AG09309 (cell line): ENCODE measurements around the gene EXOC2.

Experiments
- DNase-seq: peaks from one replicate; pipeline ENCODE4 v3.0.0-alpha.2; 2010; ENCODE audit warnings: low read depth
- H3K4me3 ChIP-seq: 2 replicates; pipeline ENCODE4 v1.5.1; 2011; ENCODE audit warnings: mild to moderate bottlenecking, low read depth, low read length, moderate library complexity; ENCODE audit not compliant: control insufficient read depth
- TF ChIP-seq, protein P1 (sequence below): IDR thresholded peaks from 2 replicates; pipeline ENCODE4 v1.5.1; 2011; ENCODE audit warnings: mild to moderate bottlenecking, low read depth, low read length, inconsistent platforms; ENCODE audit not compliant: insufficient read depth, control insufficient read depth; ENCODE audit errors: missing control alignments

Gene EXOC2

DNA sequence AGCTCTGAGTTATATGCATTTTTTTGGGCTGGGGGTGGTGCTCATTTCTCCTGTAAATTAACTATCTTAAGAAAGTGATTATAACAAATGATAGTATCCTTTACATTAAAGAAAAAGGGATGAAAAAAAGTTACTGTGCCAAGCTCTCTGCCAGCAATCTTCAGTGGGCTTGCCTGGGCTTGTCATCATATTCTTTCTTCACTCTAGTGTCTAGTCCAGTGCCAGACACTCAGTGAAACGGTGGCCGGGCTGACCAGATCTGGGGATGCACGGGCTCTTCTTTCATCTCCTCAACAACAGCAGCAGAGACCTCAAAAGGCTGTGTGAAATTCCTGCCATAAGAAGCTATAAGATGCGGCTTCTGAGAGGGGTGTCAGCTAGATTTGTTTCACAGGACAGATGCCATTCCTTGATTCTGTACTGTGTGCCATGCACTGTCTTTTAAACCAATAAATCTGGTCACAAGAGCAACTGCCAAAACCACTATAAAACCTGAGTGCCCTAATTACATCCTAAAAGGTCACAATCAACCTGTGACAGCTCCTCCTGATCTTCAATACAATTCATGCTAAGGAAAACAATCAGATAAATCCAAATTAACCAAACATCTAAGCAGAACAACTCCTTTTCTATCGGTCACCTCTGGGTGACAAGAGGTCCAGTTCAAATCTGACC is 12.1 kb downstream of the EXOC2 start:
- TF ChIP-seq, protein P1, sequence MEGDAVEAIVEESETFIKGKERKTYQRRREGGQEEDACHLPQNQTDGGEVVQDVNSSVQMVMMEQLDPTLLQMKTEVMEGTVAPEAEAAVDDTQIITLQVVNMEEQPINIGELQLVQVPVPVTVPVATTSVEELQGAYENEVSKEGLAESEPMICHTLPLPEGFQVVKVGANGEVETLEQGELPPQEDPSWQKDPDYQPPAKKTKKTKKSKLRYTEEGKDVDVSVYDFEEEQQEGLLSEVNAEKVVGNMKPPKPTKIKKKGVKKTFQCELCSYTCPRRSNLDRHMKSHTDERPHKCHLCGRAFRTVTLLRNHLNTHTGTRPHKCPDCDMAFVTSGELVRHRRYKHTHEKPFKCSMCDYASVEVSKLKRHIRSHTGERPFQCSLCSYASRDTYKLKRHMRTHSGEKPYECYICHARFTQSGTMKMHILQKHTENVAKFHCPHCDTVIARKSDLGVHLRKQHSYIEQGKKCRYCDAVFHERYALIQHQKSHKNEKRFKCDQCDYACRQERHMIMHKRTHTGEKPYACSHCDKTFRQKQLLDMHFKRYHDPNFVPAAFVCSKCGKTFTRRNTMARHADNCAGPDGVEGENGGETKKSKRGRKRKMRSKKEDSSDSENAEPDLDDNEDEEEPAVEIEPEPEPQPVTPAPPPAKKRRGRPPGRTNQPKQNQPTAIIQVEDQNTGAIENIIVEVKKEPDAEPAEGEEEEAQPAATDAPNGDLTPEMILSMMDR: no peak
- H3K4me3 ChIP-seq: no peak overlapping the region
- no peak for DNase-seq

DNA sequence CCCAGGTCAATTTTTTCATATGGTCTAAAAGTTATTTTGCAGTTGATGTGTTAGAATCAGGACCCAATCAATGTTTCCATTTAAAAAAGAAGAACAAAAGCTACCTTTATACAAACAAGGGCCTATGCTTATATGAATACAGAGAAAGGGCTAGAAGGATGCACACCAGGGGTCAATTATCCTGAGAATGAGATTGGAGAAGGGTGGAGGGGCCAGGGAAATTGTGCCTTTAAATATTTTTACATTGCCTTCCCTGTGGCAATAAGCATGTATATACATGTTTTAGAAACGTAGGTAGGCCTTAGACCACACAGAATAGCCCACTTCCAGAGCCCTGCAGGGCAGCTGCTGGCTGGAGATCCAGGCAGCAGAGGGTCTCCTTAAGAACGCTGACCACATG is 12.7 kb downstream of the EXOC2 start:
- H3K4me3 ChIP-seq: no peak overlapping the region
- no peak for DNase-seq
- TF ChIP-seq, protein P1: no peak

DNA sequence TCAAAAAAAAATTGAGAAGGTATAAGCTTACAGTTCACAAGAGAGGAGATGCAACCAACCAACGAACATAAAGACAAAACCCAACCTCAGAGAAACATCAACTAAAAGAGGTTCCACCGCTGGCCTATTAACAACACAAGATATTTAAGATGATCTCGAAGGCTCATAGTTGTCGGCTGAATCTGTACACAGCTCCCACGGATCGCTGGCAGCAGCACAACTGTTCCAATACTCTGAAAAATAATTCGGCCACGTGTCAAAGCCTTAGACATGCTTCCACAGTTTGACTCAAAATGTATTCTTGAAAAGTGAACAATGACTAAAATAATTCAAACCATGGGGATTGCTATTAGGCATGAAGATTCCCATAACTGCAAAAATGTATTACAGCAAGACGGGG is 13.7 kb downstream of the EXOC2 start:
- DNase-seq: no peak
- TF ChIP-seq, protein P1: no peak
- no peak overlapping the region for H3K4me3 ChIP-seq

DNA sequence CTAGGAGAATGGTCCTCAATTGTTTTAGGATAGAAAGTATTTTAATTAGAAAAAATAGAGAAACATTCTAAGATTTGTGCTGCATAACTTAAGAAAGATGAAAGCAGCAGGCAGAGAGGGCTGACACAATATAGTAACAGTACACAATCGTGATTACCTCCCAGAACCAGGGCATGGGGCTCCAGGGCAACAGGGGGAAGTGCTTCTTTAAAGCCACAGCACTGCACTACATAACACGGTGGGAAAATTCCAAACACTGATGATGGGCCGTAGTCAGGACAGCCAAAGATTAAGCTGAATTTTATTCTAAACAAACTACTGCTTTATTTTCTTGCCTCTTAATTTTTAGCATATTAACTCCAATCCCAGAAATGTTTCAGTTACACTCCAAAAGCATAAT is 14.4 kb downstream of the EXOC2 start:
- no peak overlapping the region for H3K4me3 ChIP-seq
- TF ChIP-seq, protein P1: no peak
- DNase-seq: no peak

DNA sequence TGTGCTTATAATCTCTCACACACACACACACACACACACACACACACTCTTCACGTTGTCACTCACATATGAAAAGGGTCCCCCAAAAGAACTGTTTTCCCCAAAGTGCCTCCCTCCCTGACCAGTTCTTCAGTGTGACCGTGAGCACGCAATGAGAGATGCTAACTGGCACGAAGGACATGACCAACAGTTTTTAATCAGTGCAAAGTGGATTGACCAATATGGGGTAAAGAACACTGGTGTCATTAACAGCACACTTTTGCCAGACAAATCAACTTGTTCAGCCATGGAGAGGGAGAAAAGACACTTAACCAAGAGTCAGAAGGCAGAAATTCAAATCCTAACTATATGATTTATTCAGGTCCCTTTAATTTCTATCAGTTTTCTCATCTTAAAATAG is 15.0 kb downstream of the EXOC2 start:
- H3K4me3 ChIP-seq: no peak overlapping the region
- TF ChIP-seq, protein P1: no peak
- DNase-seq: no peak

DNA sequence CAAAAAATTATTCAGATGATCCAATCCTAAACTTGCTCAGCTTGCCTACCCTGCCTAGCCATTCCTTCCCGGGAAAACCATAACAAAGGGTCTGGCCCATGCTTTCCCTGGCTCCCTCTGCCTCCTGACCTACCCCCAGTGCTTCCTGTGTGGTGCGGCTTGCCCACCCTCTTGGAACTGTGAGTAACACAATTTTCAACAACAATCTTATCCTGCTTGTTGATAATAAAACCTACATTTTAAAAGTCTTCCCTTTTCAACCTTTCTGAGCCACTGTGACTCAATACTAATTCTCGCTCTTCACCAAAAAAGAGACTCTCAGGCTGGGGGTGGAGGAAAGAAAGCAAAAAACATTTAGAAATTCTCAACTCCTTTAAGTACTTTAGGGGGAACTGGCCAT is 18.0 kb downstream of the EXOC2 start:
- H3K4me3 ChIP-seq: no peak overlapping the region
- DNase-seq: no peak
- TF ChIP-seq, protein P1: no peak
